Calu3 (cell line): ENCODE results near the gene VPREB1. TPM values are rescaled to one million over a fixed set of nuclear protein-coding genes. Genes with fewer than 3 reads are reported as not detected.
"Not testable (repeated sequence)": the region's sequence is repeated elsewhere in the genome, so short reads cannot be mapped to it uniquely, and the experiment has no call there.

ENCODE experiments used
- BruUV-seq: library from RNA; stranded (reverse); fragments of 400-500 nt; replicated peaks from 2 replicates; lab custom pipeline; 2021; lab: Mats Ljungman, UMichigan
- CTCF ChIA-PET: fragments of 300-600 bp; sonication (Branson Sonifier 250); formaldehyde crosslinking; loops from one replicate; lab custom pipeline; 2022; ENCODE audit warnings: antibody characterized with exemption; lab: Charles Lee
- DNase-seq: peaks from one replicate; pipeline ENCODE4 v3.0.0; 2022
- H3K27ac Mint-ChIP-seq: one replicate; pipeline ENCODE4 v1.8.0; 2022; ENCODE audit warnings: mixed read lengths; ENCODE audit not compliant: unreplicated experiment
- H3K27me3 Mint-ChIP-seq: one replicate; pipeline ENCODE4 v1.8.0; 2022; ENCODE audit warnings: mixed read lengths; ENCODE audit not compliant: unreplicated experiment
- H3K36me3 Mint-ChIP-seq: one replicate; pipeline ENCODE4 v1.8.0; 2022; ENCODE audit warnings: mild to moderate bottlenecking, moderate library complexity, mixed read lengths; ENCODE audit not compliant: insufficient read depth, unreplicated experiment
- H3K4me1 Mint-ChIP-seq: one replicate; pipeline ENCODE4 v1.8.0; 2022; ENCODE audit warnings: mild to moderate bottlenecking, low read depth, mixed read lengths; ENCODE audit not compliant: unreplicated experiment
- H3K4me3 Mint-ChIP-seq: one replicate; pipeline ENCODE4 v1.8.0; 2022; ENCODE audit warnings: mild to moderate bottlenecking, low read depth, moderate library complexity, mixed read lengths; ENCODE audit not compliant: unreplicated experiment
- H3K9me3 Mint-ChIP-seq: one replicate; pipeline ENCODE4 v1.8.0; 2022; ENCODE audit warnings: low read depth, mixed read lengths; ENCODE audit not compliant: unreplicated experiment
- intact Hi-C: fragments of 100-400 bp; cut with micrococcal nuclease; formaldehyde crosslinking; loops from one replicate; pipeline ENCODE4 v1.10.0; 2022; ENCODE audit not compliant: unreplicated experiment
- total RNA-seq: library from RNA; stranded (reverse); gene quantifications from 2 replicates; pipeline ENCODE4 v1.2.3, GENCODE V29; 2022
- TF ChIP-seq, protein P1 (sequence below): fragments of 200-600 bp; IDR thresholded peaks from one replicate; pipeline ENCODE4 v1.8.0; 2022; ENCODE audit warnings: antibody characterized with exemption; ENCODE audit not compliant: unreplicated experiment

The VPREB1 gene
- total RNA-seq, 1 experiment from 2014 or later = not detected

- Mint-ChIP-seq H3K27me3 (peaks cover 21% of the 10 kb centered on the region), H3K36me3 (no peaks in the 10 kb centered on the region), H3K9me3 (no peaks in the 10 kb centered on the region), H3K27ac (no peak overlapping the region), H3K4me3 (no peak overlapping the region), H3K4me1 (no peaks in the 10 kb centered on the region)
- TF ChIP-seq, protein P1, sequence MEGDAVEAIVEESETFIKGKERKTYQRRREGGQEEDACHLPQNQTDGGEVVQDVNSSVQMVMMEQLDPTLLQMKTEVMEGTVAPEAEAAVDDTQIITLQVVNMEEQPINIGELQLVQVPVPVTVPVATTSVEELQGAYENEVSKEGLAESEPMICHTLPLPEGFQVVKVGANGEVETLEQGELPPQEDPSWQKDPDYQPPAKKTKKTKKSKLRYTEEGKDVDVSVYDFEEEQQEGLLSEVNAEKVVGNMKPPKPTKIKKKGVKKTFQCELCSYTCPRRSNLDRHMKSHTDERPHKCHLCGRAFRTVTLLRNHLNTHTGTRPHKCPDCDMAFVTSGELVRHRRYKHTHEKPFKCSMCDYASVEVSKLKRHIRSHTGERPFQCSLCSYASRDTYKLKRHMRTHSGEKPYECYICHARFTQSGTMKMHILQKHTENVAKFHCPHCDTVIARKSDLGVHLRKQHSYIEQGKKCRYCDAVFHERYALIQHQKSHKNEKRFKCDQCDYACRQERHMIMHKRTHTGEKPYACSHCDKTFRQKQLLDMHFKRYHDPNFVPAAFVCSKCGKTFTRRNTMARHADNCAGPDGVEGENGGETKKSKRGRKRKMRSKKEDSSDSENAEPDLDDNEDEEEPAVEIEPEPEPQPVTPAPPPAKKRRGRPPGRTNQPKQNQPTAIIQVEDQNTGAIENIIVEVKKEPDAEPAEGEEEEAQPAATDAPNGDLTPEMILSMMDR = no peak
- intact Hi-C loops = no loop called here
- CTCF ChIA-PET = no interaction called here
- BruUV-seq = no TSS peak
- no peak for DNase-seq
These were observed 28.1 kb upstream of the VPREB1 start for GRCh38 chr22:22216450-22216959.

DNA sequence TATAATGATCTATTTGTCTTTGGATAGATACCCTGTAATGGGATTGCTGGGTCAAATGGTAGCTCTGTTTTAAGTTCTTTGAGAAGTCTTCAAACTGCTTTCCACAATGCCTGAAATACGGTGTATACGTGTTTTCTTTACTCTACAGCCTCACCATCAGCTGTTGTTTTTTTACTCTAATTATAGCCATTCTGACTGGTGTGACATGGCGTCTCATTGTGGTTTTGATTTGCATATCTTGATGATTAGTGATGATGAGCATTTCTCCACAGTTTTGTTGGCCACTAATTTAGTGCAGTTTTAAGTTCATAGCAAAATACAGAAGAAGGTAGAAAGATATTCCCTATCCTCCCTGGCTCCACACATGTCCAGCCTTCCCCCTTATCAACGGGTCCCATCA, 26.3 kb upstream of the VPREB1 start:
- peaks cover 21% of the 10 kb centered on the region for H3K27me3 Mint-ChIP-seq
- TF ChIP-seq, protein P1 = no peak
- H3K27ac Mint-ChIP-seq = no peak overlapping the region
- H3K36me3 Mint-ChIP-seq = no peaks in the 10 kb centered on the region
- no peaks in the 10 kb centered on the region for H3K4me1 Mint-ChIP-seq
- CTCF ChIA-PET = no interaction called here
- no TSS peak for BruUV-seq
- DNase-seq = no peak
- intact Hi-C loops = no loop called here
- H3K9me3 Mint-ChIP-seq = no peaks in the 10 kb centered on the region
- H3K4me3 Mint-ChIP-seq = no peak overlapping the region

- Mint-ChIP-seq H3K27ac (no peak overlapping the region), H3K4me3 (no peak overlapping the region), H3K27me3 (peaks cover 21% of the 10 kb centered on the region), H3K4me1 (no peaks in the 10 kb centered on the region), H3K36me3 (no peaks in the 10 kb centered on the region), H3K9me3 (no peaks in the 10 kb centered on the region)
- intact Hi-C loops = no loop called here
- TF ChIP-seq, protein P1 = no peak
- no peak for DNase-seq
- CTCF ChIA-PET = no interaction called here
- BruUV-seq = no TSS peak
These were observed 25.2 kb upstream of the VPREB1 start for GRCh38 chr22:22219140-22219996.

DNA sequence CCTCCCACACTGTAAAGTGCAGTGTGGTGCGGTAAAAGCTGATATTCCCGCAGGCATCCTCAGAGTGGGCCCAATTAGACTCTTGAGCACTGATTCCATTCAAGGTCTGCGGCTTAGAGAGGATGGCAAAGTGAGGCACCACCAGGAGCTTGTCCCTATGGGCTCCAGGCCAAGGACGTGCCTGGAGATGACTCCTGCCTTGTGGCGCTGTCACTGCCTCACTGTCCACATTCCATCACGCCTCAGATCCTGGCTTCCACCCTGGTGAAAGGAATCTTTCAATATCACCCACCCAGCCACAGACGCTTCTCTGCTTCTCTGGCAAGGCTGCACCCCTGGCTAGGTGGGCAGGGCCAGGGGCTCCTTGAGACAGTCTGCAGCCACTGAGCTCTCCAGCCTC, 23.5 kb upstream of the VPREB1 start:
- H3K4me1 Mint-ChIP-seq, intact Hi-C loops, H3K9me3 Mint-ChIP-seq, H3K36me3 Mint-ChIP-seq, H3K4me3 Mint-ChIP-seq, H3K27ac Mint-ChIP-seq, BruUV-seq, CTCF ChIA-PET, DNase-seq: not testable (repeated sequence)
- peaks cover 21% of the 10 kb centered on the region for H3K27me3 Mint-ChIP-seq
